ENCODE measurements around the gene MRLN.

Gene MRLN

DNA sequence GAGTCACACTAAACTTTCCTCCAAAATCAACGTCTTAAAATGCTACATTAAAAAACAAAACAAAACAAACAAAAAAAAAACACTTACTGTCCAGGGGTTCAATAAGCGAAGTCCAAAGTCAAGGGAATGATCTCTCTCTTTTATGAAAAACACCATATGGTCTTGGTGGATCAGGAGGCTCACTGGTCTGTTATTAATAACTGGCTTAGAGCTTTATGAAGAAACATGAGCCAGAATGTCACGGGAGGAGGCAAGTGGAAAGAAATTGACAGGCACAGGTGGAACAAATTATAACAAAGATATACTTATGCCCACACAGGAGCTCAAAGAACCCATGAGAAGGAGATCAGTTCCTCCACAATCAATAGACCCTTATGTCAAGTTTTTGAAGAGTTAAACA lies at the start of gene MRLN:
MRLN (minus strand) TSS at position 189 of the 400 bp plus-strand sequence.
- Histone ChIP-seq H3K4me3 (IDR thresholded peaks at IDR 0.05; ENCODE audit: insufficient read depth, low read depth, low read length) (no peak within 1 kb of the TSS), H3K36me3 (ENCODE audit: insufficient read depth) (no peaks in the 10 kb centered on the region), H3K79me2 (ENCODE audit: insufficient read depth, low read depth) (no peaks in the 10 kb centered on the region), H3K27me3 (ENCODE audit: insufficient read depth, low read depth) (no peaks in the 10 kb centered on the region), H4K20me1 (ENCODE audit: insufficient read depth) (no peaks in the 10 kb centered on the region), H3K4me2 (no peak within 1 kb of the TSS), H3K27ac (no peak within 1 kb of the TSS), H3K9ac (no peak within 1 kb of the TSS), H3K4me1 (ENCODE audit: low read depth, poor library complexity, severe bottlenecking) (no peaks in the 10 kb centered on the region), H2AFZ (ENCODE audit: low read depth) (no peak within 1 kb of the TSS)
- TF ChIP-seq, protein P1, sequence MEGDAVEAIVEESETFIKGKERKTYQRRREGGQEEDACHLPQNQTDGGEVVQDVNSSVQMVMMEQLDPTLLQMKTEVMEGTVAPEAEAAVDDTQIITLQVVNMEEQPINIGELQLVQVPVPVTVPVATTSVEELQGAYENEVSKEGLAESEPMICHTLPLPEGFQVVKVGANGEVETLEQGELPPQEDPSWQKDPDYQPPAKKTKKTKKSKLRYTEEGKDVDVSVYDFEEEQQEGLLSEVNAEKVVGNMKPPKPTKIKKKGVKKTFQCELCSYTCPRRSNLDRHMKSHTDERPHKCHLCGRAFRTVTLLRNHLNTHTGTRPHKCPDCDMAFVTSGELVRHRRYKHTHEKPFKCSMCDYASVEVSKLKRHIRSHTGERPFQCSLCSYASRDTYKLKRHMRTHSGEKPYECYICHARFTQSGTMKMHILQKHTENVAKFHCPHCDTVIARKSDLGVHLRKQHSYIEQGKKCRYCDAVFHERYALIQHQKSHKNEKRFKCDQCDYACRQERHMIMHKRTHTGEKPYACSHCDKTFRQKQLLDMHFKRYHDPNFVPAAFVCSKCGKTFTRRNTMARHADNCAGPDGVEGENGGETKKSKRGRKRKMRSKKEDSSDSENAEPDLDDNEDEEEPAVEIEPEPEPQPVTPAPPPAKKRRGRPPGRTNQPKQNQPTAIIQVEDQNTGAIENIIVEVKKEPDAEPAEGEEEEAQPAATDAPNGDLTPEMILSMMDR (conservative IDR thresholded peaks at IDR 0.05; ENCODE audit: low read depth, low read length): no peak

DNA sequence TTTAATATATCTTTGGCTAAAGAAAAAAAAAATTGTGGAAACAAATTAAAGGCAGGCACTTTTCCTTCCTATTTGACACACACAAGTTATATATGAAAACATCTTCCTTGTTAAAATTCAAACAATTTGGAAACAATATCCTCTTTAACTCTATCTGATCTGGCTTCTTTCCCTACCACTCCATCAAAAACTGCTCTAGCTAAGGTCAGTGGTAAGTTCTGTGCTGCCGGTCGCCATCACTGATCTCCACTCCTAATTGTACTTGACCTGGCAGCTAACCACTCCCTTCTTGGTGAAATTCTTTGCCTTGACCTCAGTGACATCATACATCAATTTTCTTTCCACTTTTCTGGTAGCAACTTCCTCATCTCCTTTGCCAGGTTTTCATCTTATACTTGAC lies 47.9 kb upstream of the MRLN start:
- 0 out of 2 replicates have a peak, but pooled peaks cover 4% of the 10 kb centered on the region for H3K36me3 ChIP-seq (ENCODE audit: insufficient read depth)
- TF ChIP-seq, protein P1 (conservative IDR thresholded peaks at IDR 0.05; ENCODE audit: low read depth, low read length): no peak

DNA sequence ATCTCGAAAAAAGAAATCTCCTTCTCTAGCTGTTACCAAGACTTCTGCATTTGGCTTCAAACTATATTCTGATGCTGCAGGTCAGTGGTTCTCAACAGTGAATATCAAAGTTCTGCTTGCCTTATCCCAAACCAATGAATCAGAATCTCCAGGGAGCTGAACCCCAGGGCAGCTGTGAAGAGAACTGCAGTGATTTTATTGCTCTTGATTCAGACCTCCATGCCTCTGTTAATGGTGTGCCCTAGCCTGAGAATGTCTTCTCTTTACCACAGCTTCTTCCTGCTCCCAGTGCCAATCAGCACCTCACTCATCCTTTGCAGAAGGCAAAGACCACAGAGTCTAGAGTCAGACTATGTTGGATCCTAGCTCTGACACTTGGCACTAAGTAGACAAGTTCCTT lies 46.2 kb upstream of the MRLN start:
- H4K20me1 ChIP-seq (ENCODE audit: insufficient read depth): no peaks in the 10 kb centered on the region
- 0 out of 2 replicates have a peak, but pooled peaks cover 4% of the 10 kb centered on the region for H3K36me3 ChIP-seq (ENCODE audit: insufficient read depth)
- no peak overlapping the region for H2AFZ ChIP-seq (ENCODE audit: low read depth)
- TF ChIP-seq, protein P1 (conservative IDR thresholded peaks at IDR 0.05; ENCODE audit: low read depth, low read length): no peak
- no peak overlapping the region for H3K4me2 ChIP-seq
- H3K9ac ChIP-seq: no peak overlapping the region
- H3K4me1 ChIP-seq (ENCODE audit: low read depth, poor library complexity, severe bottlenecking): no peaks in the 10 kb centered on the region
- no peak overlapping the region for H3K27ac ChIP-seq
- no peaks in the 10 kb centered on the region for H3K79me2 ChIP-seq (ENCODE audit: insufficient read depth, low read depth)
- no peaks in the 10 kb centered on the region for H3K27me3 ChIP-seq (ENCODE audit: insufficient read depth, low read depth)
- H3K4me3 ChIP-seq (IDR thresholded peaks at IDR 0.05; ENCODE audit: insufficient read depth, low read depth, low read length): no peak overlapping the region

More for the DNA sequence above, 47.9 kb upstream of the MRLN start:
- Histone ChIP-seq H3K4me1 (ENCODE audit: low read depth, poor library complexity, severe bottlenecking) (no peaks in the 10 kb centered on the region), H3K4me2 (no peak overlapping the region), H2AFZ (ENCODE audit: low read depth) (no peak overlapping the region), H3K9ac (no peak overlapping the region), H3K27me3 (ENCODE audit: insufficient read depth, low read depth) (no peaks in the 10 kb centered on the region), H3K79me2 (ENCODE audit: insufficient read depth, low read depth) (no peaks in the 10 kb centered on the region), H3K4me3 (IDR thresholded peaks at IDR 0.05; ENCODE audit: insufficient read depth, low read depth, low read length) (no peak overlapping the region), H4K20me1 (ENCODE audit: insufficient read depth) (no peaks in the 10 kb centered on the region), H3K27ac (no peak overlapping the region)

DNA sequence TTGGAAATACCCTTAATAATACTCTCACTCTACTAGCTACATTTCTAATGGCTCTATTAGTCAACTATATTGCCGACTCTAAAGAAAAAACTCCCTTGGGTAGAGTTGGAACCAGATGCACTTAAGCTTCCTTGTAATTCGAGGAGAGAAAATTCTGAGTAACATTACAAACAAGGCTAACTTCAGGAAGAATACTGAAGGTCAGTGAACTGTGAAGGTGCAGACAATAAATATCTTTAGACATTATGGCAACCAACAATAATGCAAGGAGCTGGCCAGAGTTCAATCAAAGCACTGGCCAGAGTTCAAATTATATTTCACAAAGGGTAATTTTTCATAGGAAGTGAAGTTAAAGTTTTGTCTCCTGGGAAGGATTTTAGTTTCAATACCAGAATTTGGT lies 40.7 kb upstream of the MRLN start:
- H3K4me2 ChIP-seq: no peak overlapping the region
- H3K36me3 ChIP-seq (ENCODE audit: insufficient read depth): 0 out of 2 replicates have a peak, but pooled peaks cover 7% of the 10 kb centered on the region
- no peaks in the 10 kb centered on the region for H3K27me3 ChIP-seq (ENCODE audit: insufficient read depth, low read depth)
- H3K79me2 ChIP-seq (ENCODE audit: insufficient read depth, low read depth): no peaks in the 10 kb centered on the region
- no peak overlapping the region for H2AFZ ChIP-seq (ENCODE audit: low read depth)
- no peaks in the 10 kb centered on the region for H4K20me1 ChIP-seq (ENCODE audit: insufficient read depth)
- H3K27ac ChIP-seq: no peak overlapping the region
- no peak overlapping the region for H3K9ac ChIP-seq
- H3K4me3 ChIP-seq (IDR thresholded peaks at IDR 0.05; ENCODE audit: insufficient read depth, low read depth, low read length): no peak overlapping the region
- TF ChIP-seq, protein P1 (conservative IDR thresholded peaks at IDR 0.05; ENCODE audit: low read depth, low read length): no peak
- H3K4me1 ChIP-seq (ENCODE audit: low read depth, poor library complexity, severe bottlenecking): no peaks in the 10 kb centered on the region
